Measurements from ENCODE around the gene TXNDC5.
"Not testable (repeated sequence)": the region's sequence is repeated elsewhere in the genome, so short reads cannot be mapped to it uniquely, and the experiment has no call there.

TXNDC5 gene

GRCh38 chr6:7894262-7895124 lies 16.1 kb downstream of the TXNDC5 start:
- DNase-seq = no peak

GRCh38 chr6:7893342-7893741 lies 17.2 kb downstream of the TXNDC5 start:
- DNase-seq = no peak

- DNase-seq = not testable (repeated sequence)
These were observed 18.2 kb downstream of the TXNDC5 start for GRCh38 chr6:7892367-7892766.

GRCh38 chr6:7891078-7891872 lies 19.3 kb downstream of the TXNDC5 start:
- DNase-seq = no peak

DNA sequence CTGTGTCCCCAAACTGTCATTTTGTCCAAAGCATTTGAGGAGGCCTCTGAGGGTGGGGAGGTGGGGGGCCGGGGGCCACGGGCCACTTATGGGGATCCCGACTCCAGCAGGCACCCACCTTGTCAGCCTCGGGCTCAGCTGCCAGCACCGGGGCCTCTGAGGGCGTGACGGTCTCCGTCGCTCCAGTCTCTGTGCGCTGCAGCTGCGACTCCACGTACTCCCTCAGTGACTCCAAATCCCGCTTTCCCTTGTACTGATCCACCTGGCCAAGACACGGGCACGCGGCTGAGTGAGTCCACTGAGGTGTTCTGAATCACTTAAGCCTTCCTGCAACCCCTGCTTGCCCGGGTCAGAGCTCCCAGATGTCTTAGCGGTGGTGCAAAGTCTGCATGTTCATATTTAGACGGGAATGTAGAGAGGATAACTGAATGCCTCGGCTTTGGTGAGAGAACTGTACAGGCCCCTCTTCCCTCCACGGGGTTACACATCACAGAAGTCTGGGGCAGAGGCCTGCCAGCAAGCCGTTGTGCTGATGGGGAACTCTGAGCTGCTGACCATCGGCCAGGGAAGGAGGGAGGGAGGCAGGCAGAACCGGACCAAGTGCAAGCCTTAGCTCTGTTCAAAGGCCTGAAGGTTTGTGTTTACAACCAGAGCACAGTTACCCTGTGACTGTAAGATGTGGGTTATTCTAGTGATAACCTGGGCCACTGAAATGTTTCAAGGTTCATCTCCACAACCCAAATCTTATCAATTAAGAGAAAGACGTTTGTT lies 21.8 kb downstream of the TXNDC5 start:
- no peak for DNase-seq

GRCh38 chr6:7887278-7887991 lies 23.2 kb downstream of the TXNDC5 start:
- no peak for DNase-seq

DNA sequence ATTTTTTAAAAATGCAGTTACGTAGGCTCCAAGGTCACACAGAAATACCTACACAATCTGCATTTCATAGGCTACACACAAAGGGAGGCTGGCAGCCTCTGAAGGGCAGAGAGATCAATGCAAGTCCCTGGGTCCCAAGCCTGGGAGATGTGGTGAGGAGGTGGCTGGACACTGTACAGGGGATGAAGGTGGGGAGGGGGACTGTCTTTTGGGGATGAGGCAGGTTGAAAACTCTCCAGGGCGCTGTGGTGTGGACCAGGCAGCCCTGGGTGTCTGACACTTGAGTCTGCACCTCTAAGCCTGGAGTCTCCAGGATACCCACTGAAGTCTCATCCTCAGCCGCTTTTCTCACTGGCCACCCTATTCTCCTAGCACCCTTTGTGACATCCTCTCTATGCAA lies 24.5 kb downstream of the TXNDC5 start:
- DNase-seq = no peak

DNA sequence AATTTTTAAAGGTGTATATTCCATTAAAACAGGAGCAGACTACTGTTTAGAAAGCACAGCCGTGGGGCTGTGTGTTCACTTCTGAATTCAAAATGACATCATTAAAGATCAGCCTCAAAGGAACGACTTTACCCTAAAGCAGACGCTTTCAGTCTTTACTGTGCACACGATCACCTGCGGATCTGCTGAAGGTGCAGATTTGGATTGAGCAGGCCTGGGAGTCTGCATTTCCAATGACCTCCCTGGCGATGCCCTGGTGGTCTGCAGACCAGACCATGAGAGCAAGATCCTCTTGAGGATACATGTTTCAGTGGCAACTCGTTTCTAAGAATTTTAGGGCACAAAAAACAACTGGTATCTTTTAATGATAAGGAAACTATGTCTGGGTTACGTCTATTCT lies 27.2 kb downstream of the TXNDC5 start:
- no peak for DNase-seq

- no peak for DNase-seq
These were observed 27.9 kb downstream of the TXNDC5 start for GRCh38 chr6:7882505-7883257.

DNA sequence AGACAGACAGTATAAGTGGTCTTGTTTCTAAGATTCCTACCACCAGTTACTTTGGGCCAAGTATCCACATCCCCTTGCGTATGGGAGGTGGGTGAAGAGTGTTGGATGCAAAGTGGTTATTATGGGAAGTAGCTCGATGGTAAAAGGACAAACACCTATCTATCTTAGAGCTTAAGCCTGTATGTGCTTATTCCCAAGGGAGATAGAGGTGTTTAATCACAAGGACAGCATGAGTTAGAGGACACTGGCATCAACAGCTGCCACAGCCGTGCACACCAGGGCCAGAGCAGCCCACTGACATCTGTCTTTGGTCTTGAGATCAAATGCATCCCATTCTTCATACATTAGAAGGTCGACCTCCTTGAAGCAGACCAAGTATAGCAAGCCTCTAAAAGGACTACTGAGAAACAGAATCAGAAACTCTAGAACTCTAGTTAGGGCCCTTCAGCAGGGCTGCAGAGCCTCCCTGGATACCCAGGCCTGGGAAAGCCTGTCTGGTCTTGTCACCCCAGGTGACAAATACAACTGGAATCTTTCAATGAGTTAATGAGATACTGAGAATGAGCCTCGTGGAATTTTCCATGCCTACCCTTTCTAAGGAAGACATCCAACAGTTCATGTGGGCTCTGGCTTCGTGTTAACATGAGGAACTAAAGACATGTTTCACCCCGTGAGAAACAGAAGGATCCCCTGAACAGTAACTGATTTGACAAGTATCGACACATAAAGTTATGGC lies 28.7 kb downstream of the TXNDC5 start:
- no peak for DNase-seq

DNA sequence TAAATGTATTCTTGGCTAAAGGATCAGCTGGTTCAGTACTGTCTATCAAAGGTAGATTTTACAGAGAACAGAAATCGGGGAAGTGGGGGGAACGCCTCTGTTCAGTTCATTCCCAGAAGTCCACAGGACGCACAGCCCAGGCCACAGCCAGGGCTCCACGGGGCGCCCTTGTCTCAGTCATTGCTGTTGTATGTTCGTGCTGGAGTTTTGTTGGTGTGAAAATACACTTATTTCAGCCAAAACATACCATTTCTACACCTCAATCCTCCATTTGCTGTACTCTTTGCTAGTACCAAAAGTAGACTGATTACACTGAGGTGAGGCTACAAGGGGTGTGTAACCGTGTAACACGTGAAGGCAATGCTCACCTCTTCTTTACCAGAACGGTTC lies 29.9 kb downstream of the TXNDC5 start:
- DNase-seq = no peak

DNA sequence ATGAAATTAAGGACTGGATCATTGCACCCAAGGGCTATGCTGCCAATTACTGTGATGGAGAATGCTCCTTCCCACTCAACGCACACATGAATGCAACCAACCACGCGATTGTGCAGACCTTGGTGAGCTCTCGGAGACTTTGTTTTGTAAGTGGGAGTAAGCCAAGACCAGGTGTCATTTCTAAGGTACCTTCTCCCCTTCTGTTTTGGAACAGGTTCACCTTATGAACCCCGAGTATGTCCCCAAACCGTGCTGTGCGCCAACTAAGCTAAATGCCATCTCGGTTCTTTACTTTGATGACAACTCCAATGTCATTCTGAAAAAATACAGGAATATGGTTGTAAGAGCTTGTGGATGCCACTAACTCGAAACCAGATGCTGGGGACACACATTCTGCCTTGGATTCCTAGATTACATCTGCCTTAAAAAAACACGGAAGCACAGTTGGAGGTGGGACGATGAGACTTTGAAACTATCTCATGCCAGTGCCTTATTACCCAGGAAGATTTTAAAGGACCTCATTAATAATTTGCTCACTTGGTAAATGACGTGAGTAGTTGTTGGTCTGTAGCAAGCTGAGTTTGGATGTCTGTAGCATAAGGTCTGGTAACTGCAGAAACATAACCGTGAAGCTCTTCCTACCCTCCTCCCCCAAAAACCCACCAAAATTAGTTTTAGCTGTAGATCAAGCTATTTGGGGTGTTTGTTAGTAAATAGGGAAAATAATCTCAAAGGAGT lies 30.4 kb downstream of the TXNDC5 start:
- no peak for DNase-seq

GRCh38 chr6:7879579-7879978 lies 31.0 kb downstream of the TXNDC5 start:
- DNase-seq = no peak

DNA sequence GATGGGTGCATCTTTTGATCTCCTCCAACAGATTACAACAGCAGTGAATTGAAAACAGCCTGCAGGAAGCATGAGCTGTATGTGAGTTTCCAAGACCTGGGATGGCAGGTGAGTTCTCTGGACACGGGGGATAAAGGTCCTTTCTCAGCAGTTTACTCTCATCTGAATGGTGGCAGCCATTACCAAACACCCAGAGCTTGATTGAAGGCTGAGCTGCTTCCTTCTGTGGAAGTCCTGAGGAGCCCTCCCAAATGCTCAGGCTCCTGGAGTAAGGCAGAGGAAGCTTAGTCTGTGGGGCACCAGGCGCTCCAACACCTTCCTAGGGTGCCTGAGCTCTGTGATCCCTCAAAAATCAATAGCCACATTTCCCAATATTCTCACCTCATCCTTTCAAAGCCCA lies 31.5 kb downstream of the TXNDC5 start:
- no peak for DNase-seq

DNA sequence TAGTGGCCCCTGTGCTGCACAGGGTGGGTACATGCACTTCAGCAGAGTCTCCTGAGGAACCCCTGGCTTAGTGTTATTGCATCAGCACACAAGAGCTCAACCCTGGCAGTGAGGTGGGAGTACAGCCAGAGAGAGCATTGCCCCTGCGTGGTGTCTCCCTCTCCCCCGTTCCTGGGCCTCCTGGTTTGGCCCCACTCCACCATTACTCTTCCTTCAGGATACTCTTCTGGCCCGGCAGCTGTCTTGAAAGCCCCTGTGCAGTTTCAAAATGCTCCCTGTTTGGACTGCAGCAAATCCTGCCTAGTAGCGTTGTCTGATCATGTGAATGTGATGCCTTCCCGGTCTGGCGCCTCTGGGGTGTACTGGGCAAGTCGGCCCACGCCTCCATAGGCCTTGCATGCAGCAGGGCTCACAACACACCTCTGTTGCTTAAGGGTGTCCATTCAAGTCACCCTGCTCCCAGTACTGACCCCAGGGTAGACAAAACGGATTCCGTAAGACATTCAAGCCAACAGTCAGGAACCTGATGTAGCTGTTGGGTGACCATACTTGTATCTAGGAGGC lies 32.1 kb downstream of the TXNDC5 start:
- no peak for DNase-seq

GRCh38 chr6:7868926-7869325 lies 41.7 kb downstream of the TXNDC5 start:
- no peak for DNase-seq

DNA sequence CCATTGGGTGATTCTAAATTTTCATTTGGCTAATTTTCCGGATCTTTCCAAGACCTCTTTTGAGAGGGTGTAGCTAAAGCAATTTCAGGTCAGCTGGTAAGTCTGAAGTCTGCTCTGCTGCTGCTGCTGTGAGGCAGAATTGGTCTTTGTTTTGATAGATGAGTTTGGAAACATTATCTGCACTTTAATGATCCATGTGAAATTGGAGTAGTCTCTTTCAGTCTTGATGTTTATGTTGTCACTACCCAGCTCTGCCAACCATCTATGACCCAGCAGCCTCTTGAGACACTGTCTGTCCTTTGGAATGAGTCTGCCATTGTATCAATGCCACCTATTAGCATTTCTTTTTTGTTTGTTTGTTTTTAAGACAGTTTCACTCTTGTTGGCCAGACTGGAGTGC lies 44.1 kb downstream of the TXNDC5 start:
- DNase-seq = no peak

GRCh38 chr6:7865781-7866180 lies 44.8 kb downstream of the TXNDC5 start:
- peak; percentile 31 for DNase-seq

GRCh38 chr6:7859591-7859990 lies 51.0 kb downstream of the TXNDC5 start:
- DNase-seq = no peak

- no peak for DNase-seq
These were observed 58.8 kb downstream of the TXNDC5 start for GRCh38 chr6:7851780-7852179.
